GM19467 (cell line): ENCODE data around the gene PSMB10.

Experiments used
- ATAC-seq: cut with Tn5 transposase; IDR thresholded peaks from one replicate; pipeline ENCODE4 v1.9.1; 2021; ENCODE audit warnings: mild to moderate bottlenecking, moderate library complexity; ENCODE audit not compliant: unreplicated experiment

PSMB10 gene

GRCh38 chr16:67964477-67965131 lies 28.0 kb upstream of the PSMB10 start:
- ATAC-seq: no peak

DNA sequence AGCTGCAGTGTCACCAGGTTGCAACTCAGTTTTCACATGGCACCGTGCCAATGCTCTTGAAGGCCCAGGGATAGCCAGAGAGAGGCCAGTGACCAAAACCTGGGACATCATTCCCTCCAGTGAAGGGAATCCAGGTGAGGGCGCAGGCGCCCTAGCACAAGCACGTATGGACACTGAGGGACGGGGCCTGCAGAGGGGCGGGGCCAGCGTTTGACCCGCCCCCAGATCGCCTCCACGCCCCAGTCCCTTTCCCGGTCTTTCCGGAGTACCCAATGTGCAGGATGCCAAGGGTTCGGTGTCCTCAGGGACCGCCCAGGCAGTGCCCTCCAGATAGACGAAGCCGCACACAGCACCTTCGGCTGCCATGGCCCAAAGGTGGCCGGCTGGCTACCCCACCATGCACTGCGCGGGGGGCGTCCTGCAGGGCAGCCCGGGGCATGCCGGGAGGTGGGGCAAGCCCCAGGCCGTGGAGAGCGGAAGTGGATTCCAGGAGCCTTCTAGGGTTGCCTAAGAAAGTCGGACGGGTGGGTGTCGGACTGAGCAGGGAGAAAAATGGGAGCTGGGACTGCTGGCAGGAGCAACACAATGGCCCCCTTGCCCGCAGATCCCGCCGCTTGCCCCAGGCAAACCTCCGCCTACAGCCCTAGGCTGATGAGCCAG lies 27.1 kb upstream of the PSMB10 start:
- no peak for ATAC-seq

- no peak for ATAC-seq
These were observed 26.6 kb upstream of the PSMB10 start for GRCh38 chr16:67963292-67963661.

DNA sequence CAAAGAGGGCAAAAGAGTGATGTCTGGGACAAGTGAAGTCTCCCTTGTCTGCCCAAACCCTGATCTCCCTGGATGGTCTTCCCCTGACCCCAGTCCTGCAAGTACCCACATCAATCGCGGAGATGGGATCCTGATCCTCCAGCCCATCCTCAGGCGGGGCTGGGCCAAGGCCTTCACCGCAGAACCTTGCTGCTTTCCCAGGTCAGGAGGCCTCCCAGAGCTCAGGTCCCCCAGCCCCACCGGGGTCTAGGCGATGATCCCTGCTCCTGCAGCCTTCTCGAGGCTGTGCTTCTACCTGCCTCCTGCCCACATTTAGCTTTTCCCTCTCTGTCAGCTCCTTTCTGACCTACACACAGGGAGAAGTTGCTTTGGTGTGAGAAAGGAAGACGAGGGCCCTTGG lies 25.5 kb upstream of the PSMB10 start:
- ATAC-seq: no peak

DNA sequence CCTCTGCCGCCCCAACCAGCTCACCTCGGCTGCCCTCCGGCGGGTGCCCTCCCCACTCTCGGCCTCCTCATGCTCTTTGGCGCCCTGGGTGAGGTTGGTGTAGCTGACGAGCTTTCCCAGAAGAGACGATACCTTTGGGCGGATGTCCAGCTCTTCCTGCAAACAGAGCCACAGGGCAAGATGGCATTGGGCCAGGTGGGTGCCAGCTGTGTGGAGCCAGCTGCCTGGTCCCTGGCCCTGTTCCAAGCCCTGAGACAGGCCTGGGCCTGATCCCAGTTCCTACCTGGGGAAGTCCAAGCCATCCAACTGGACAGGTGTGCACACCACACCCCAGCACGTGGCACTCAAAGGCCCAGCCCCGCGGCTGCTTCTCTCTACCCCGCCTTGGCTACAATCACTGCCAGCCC lies 24.9 kb upstream of the PSMB10 start:
- ATAC-seq: no peak

DNA sequence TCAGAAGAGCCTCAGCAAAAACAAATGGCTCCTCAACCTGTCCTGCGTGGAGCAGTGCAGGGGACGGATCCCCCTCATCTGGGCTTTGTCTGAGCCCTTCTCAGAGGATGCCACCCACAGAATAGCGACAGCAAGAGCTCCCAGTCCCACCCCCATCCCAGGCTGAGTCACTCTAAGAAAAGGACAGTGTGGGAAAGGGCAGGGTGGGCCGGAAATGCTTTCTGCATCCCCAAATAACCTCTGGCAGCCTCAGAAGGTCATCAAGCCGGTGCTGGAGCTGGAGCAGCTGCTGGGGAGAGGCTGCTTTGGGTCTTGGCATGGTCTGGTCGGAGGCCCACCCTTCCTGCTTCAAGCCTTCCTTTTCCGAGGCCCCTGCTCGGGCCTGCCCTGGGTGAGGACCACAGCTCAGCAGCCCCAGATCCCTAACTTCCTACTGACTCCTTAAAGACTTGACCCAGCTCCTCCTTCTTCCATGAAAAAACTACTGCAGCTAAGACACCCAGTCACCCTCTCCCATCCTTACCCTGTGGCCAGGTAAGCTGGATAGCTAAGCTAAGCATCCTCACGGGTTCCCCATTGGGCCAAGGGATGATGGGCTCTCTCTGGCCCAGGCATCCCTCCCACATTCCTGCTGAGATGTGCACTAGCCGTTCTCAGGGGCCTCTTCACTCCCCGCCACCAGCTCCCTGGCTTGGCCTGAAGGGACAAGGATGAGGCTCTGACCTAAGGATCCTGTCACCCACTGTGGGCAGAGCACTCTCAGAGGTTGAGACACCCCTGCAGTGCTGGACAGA lies 23.1 kb upstream of the PSMB10 start:
- no peak for ATAC-seq

GRCh38 chr16:67957622-67958021 lies 21.0 kb upstream of the PSMB10 start:
- no peak for ATAC-seq

DNA sequence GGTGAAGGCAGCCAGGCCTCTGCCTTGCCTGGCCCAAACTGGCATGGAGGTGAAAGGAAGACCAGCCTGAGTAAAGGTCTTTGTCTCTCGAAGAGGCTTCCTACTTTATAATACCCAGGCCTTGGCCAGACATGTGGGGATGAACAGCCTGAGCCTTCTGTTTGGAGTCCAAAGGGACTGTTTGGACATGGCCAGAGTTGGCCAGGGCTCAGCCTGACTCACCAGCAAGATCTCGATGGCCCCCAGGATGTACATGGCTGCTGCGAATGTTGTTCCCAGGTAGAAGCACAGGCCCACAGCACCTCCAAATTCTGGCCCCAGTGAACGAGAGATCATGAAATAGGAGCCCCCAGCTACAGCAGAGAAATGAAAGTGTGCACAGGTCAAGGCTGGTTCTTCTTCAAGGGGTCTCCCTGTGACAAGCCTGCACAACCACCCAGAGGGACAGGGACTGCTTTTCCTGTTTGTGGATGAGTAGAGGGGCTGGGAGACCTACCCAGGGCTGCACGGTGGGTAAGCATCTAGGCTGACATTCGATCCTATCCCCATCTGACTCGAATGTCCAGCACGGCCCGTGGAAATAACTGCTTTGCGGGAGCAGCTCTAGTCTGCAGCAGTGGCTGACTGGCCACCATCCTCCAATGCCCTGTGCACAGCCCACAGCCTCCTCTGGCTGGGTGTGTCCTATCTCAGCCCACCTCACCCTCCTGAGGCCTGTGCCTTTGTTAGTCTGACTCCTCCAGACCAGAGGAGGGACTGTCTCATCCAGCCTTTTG lies 18.0 kb upstream of the PSMB10 start:
- ATAC-seq: no peak

DNA sequence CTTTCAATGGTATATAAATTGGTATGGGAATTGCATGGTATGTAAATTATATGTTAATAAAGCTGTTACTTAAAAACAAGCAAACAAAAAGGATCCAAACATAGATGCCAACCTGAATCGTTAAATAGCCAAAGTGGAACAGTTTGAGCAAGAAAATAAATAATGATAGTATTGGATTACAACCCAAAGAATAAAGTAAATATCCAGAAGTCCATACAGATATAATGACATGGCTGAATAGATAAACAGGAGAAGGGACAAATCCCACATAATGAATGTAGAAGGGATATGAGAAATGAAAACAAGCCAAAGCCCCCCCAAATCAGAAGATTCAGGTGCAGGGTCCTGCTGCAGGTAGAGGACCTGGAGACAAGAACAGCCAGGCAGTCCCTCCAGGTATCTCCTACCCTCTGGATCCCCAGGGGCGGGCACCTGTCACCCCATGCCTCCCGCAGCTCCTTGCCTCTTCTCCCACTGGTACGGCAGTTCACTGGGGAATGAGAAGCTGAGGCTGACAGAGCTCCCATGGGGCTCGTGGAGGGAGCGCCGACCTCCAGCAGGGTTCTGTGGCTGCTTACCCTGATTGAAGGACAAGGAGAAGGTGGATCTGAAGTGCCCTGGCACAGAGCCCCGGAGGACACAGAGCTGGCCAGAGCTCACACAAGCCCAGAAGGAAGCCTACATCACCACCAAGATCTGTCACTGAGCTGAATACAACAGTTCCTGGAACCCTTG lies 17.2 kb upstream of the PSMB10 start:
- no peak for ATAC-seq

- no peak for ATAC-seq
These were observed 14.8 kb upstream of the PSMB10 start for GRCh38 chr16:67951485-67951884.

DNA sequence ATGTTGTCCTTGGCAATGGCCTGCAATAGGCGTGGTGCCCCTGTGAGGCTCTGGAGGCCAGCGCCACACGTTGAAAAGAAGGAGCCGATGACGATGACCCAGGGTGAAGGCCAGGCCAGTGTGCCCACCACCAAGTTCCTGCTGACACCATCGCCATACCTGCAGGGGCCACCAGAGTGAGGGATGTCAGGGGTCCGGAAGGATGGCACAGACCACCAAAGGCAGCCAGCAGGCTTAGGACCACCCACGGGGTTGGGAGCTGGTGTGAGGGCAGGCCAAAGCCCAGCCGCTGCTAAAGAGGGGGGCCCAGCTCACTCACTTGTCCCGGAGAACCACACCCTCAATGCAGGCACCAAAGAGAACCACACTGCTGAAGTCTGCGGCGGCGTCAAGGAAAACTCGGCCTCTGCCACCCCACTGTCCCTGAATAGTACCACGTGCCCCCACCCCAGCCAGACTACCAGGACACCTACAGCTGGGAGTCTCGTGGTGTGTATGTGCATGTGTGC lies 13.7 kb upstream of the PSMB10 start:
- no peak for ATAC-seq

DNA sequence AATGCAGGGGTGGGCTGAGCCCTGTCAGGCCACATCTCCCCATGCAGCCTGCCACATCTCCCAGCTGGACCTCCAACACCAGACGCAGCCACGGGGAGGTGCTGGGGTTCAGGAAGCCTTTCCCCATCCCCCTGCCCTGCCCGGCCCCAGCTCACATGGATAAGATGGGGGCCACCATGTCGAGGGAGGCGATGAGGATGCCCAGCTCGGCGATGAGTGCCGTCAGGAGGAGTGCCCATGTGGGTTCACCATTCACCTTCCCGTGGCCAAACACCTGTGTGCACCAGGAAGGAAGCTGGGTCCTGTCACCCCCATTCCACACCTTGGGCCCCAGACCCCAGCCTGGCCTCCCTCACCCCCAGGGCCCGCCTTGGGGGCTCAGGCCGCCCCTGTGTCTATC lies 13.0 kb upstream of the PSMB10 start:
- ATAC-seq: no peak

DNA sequence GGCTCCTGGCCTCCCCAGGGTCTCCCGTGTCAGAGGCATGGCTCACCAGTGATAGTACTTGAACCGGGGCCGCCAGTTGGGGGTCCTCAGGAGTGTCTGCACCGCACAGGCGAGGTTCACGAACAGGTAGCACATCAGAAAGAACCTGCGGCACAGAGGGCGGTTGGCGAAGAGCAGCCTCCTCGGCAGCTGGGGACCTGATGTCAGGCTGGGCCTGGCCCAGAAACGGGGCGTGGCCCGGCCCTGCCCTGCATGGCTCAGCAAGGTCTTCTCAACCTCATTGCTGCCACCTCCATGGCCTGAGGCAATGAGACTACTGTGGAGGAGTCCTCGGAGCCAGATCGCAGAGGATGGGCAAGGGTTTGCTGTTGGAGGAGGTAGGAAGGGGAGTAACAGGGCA lies 11.4 kb upstream of the PSMB10 start:
- ATAC-seq: no peak

DNA sequence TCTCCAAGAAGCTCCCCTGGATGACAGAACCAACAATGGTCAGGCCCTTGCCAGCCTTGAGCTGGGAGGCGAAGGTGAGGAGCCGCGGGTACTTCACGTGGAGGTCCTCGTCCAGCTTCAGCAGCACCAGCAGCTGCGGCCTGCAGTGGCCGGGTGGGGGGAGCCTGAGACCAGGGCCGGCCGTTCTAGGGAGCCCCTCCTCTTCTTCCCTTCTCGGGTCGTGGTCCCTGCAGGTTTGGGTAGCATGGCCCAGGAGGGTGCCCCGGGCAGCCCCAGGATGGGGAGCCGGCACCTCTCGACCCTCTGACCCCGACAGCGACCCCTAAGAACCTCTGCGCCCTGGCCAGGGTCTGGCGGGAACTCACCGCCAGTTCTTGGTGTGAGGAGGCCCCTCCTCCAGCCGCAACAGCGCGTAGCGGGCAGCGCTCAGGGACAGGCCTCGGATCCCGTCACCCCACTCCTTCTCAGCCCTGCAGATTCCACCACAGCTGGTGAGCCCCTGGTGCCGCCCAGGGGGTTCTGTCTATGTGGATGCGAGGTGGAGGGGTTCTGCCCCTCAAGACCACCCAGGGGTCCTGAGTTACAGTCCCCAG lies 10.4 kb upstream of the PSMB10 start:
- no peak for ATAC-seq

- no peak for ATAC-seq
These were observed 9.5 kb upstream of the PSMB10 start for GRCh38 chr16:67946128-67946569.

GRCh38 chr16:67945392-67945933 lies 8.8 kb upstream of the PSMB10 start:
- no peak for ATAC-seq

- ATAC-seq: no peak
These were observed 8.2 kb upstream of the PSMB10 start for GRCh38 chr16:67944690-67945391.

- ATAC-seq: no peak
These were observed 7.2 kb upstream of the PSMB10 start, which contains the start of gene LCAT for GRCh38 chr16:67943619-67944504. LCAT (minus strand) TSS chr16:67944120; CDS start chr16:67944101, 19 bp downstream.
